GM23338 (cell line): ENCODE measurements around the gene ANOS1. TPM values are rescaled to one million over a fixed set of nuclear protein-coding genes. Genes with fewer than 3 reads are reported as not detected.

Experiments
- ATAC-seq: fragments of 200-7000 bp; cut with Tn5 transposase; 3 replicates; pipeline ENCODE4 v1.9.1; 2020
- DNase-seq: peaks from one replicate; pipeline ENCODE4 v3.0.0-alpha.2; 2015; ENCODE audit warnings: low spot score
- H2AFZ ChIP-seq: fragments of 200-600 bp; sonication (generic); 2 replicates; pipeline ENCODE4 v1.8.0; 2016; ENCODE audit warnings: antibody characterized with exemption, mild to moderate bottlenecking, moderate library complexity
- H3F3A ChIP-seq: fragments of 200-600 bp; sonication (generic); replicated peaks from 2 replicates; pipeline ENCODE4 v1.8.0; 2017; ENCODE audit warnings: antibody characterized with exemption, mixed run types, low read depth
- H3K27ac ChIP-seq: fragments of 200-600 bp; sonication (generic); 2 replicates; pipeline ENCODE4 v1.6.1; 2016; ENCODE audit warnings: low read depth
- H3K27me3 ChIP-seq: fragments of 200-600 bp; sonication (generic); 2 replicates; pipeline ENCODE4 v1.8.0; 2016; ENCODE audit warnings: mild to moderate bottlenecking, mixed run types, moderate library complexity; ENCODE audit not compliant: insufficient read depth
- H3K36me3 ChIP-seq: fragments of 200-600 bp; sonication (generic); 2 replicates; pipeline ENCODE4 v1.8.0; 2016; ENCODE audit warnings: mild to moderate bottlenecking; ENCODE audit not compliant: insufficient read depth
- H3K4me1 ChIP-seq: fragments of 200-600 bp; sonication (generic); 2 replicates; pipeline ENCODE4 v1.8.0; 2016; ENCODE audit warnings: mild to moderate bottlenecking, moderate library complexity; ENCODE audit not compliant: insufficient read depth
- H3K4me2 ChIP-seq: fragments of 200-600 bp; sonication (generic); 2 replicates; pipeline ENCODE4 v1.7.1; 2017; ENCODE audit warnings: mixed run types
- H3K4me3 ChIP-seq: fragments of 200-600 bp; sonication (generic); 2 replicates; pipeline ENCODE4 v1.6.1; 2016; ENCODE audit warnings: mixed run types
- H3K79me2 ChIP-seq: fragments of 200-600 bp; sonication (generic); replicated peaks from 2 replicates; pipeline ENCODE4 v1.8.0; 2017; ENCODE audit warnings: mild to moderate bottlenecking; ENCODE audit not compliant: insufficient read depth
- H3K9me2 ChIP-seq: fragments of 200-600 bp; sonication (generic); 2 replicates; pipeline ENCODE4 v1.8.0; 2017; ENCODE audit not compliant: insufficient read depth
- H4K20me1 ChIP-seq: fragments of 200-600 bp; sonication (generic); replicated peaks from 2 replicates; pipeline ENCODE4 v1.8.0; 2017; ENCODE audit warnings: mild to moderate bottlenecking; ENCODE audit not compliant: insufficient read depth
- H3K27ac Mint-ChIP-seq: 2 replicates; pipeline ENCODE4 v1.8.0; 2020; ENCODE audit warnings: inconsistent platforms, mild to moderate bottlenecking, moderate library complexity, mixed read lengths
- H3K27me3 Mint-ChIP-seq: 3 replicates; pipeline ENCODE4 v1.8.0; 2022; ENCODE audit warnings: low read depth, mild to moderate bottlenecking, moderate library complexity, mixed read lengths, inconsistent platforms; ENCODE audit not compliant: insufficient read depth, poor library complexity
- H3K36me3 Mint-ChIP-seq: 3 replicates; pipeline ENCODE4 v1.8.0; 2021; ENCODE audit warnings: low read depth, mild to moderate bottlenecking, inconsistent platforms, moderate library complexity, mixed read lengths
- H3K4me1 Mint-ChIP-seq: 3 replicates; pipeline ENCODE4 v1.8.0; 2020; ENCODE audit warnings: mild to moderate bottlenecking, inconsistent platforms, mixed read lengths
- H3K4me3 Mint-ChIP-seq: 3 replicates; pipeline ENCODE4 v1.8.0; 2021; ENCODE audit warnings: moderate library complexity, mild to moderate bottlenecking, inconsistent platforms, mixed read lengths
- H3K9me3 Mint-ChIP-seq: 3 replicates; pipeline ENCODE4 v1.8.0; 2020; ENCODE audit warnings: moderate library complexity, mild to moderate bottlenecking, inconsistent platforms, mixed read lengths
- CREB1 ChIP-seq: fragments of 250-450 bp; sonication (Bioruptor Pico); IDR thresholded peaks from 2 replicates; pipeline ENCODE4 v1.5.0; 2020; ENCODE audit warnings: low read depth, mild to moderate bottlenecking, moderate library complexity
- CTCF ChIP-seq, 2 experiments: fragments of 200-600 bp in 1 of 2; sonication (generic) in 1 of 2; conservative IDR thresholded peaks; 2 replicates each; pipeline versions ENCODE4 v1.5.1 to v1.6.1; 2016 to 2017; ENCODE audit warnings: antibody characterized with exemption in 2 of 2, low read depth in 2 of 2, mild to moderate bottlenecking in 2 of 2, moderate library complexity in 1 of 2
- EZH2 ChIP-seq: fragments of 200-600 bp; sonication (generic); IDR thresholded peaks from one replicate; pipeline ENCODE4 v1.8.0; 2017; ENCODE audit warnings: antibody characterized with exemption, mild to moderate bottlenecking, low read depth; ENCODE audit not compliant: unreplicated experiment
- EZH2phosphoT487 ChIP-seq: fragments of 200-600 bp; sonication (generic); IDR thresholded peaks from one replicate; pipeline ENCODE4 v1.8.1; 2018; ENCODE audit warnings: antibody characterized with exemption; ENCODE audit not compliant: unreplicated experiment
- NANOG ChIP-seq: IDR thresholded peaks from 2 replicates; pipeline ENCODE4 v1.6.1; 2016; ENCODE audit warnings: antibody characterized with exemption, borderline replicate concordance
- POLR2AphosphoS5 ChIP-seq: IDR thresholded peaks from 2 replicates; pipeline ENCODE4 v1.6.1; 2016; ENCODE audit warnings: antibody characterized with exemption, low read depth
- STAT1 ChIP-seq: IDR thresholded peaks from one replicate; pipeline ENCODE4 v1.6.1; 2016; ENCODE audit warnings: antibody characterized with exemption; ENCODE audit not compliant: unreplicated experiment
- ZNF331 ChIP-seq: fragments of 250-450 bp; sonication (Bioruptor Pico); IDR thresholded peaks from 2 replicates; pipeline ENCODE4 v1.5.0; 2020; ENCODE audit warnings: low read depth, mild to moderate bottlenecking, moderate library complexity
- polyA plus RNA-seq: library from polyadenylated mRNA; unstranded; fragments of >200 nt; fragmentation: Nextera tagmentation; extraction: Ambion mirVana; gene quantifications from 2 replicates; pipeline ENCODE4 v1.2.1, GENCODE V29; 2016
- total RNA-seq: library from RNA; depleted of rRNA; stranded (reverse); fragments of >200 nt; shearing (Covaris generic); gene quantifications from 2 replicates; pipeline ENCODE4 v1.2.3, GENCODE V29; 2014
- TF ChIP-seq, protein P1 (sequence below): IDR thresholded peaks from one replicate; pipeline ENCODE4 v1.6.1; 2018; ENCODE audit warnings: antibody characterized with exemption; ENCODE audit not compliant: unreplicated experiment

The ANOS1 gene
- total and polyA plus RNA-seq, 2 experiments from 2014 or later, result 21.8 to 68.5 TPM

GRCh38 chrX:8639949-8640475, 91.9 kb downstream of the ANOS1 start:
- Histone ChIP-seq H3K9me2 (no peaks in the 10 kb centered on the region), H3F3A (no peaks in the 10 kb centered on the region), H3K36me3 (no peaks in the 10 kb centered on the region), H3K79me2 (peaks cover 28% of the 10 kb centered on the region), H3K4me2 (no peak overlapping the region), H3K27me3 (no peaks in the 10 kb centered on the region), H2AFZ (no peak overlapping the region), H3K4me1 (peaks cover 61% of the 10 kb centered on the region), H4K20me1 (peaks cover 4% of the 10 kb centered on the region; the same call in 1 of the 2 replicates), H3K4me3 (no peak overlapping the region), H3K27ac (peak overlapping the region; percentile 39; the same call in 1 of the 2 replicates)
- no peaks in the 10 kb centered on the region for H3K9me3 Mint-ChIP-seq
- no peak for TF ChIP-seq CREB1
- no peak for TF ChIP-seq NANOG
- no peak for TF ChIP-seq EZH2phosphoT487
- no peak for TF ChIP-seq STAT1
- no peak for TF ChIP-seq POLR2AphosphoS5
- no peak for TF ChIP-seq EZH2
- TF ChIP-seq CTCF (conservative IDR thresholded peaks at IDR 0.05; ENCODE audit: low read depth in 2 of 2), result no peak
- TF ChIP-seq ZNF331 (CRISPR knock-in tag), result no peak
- TF ChIP-seq, protein P1, sequence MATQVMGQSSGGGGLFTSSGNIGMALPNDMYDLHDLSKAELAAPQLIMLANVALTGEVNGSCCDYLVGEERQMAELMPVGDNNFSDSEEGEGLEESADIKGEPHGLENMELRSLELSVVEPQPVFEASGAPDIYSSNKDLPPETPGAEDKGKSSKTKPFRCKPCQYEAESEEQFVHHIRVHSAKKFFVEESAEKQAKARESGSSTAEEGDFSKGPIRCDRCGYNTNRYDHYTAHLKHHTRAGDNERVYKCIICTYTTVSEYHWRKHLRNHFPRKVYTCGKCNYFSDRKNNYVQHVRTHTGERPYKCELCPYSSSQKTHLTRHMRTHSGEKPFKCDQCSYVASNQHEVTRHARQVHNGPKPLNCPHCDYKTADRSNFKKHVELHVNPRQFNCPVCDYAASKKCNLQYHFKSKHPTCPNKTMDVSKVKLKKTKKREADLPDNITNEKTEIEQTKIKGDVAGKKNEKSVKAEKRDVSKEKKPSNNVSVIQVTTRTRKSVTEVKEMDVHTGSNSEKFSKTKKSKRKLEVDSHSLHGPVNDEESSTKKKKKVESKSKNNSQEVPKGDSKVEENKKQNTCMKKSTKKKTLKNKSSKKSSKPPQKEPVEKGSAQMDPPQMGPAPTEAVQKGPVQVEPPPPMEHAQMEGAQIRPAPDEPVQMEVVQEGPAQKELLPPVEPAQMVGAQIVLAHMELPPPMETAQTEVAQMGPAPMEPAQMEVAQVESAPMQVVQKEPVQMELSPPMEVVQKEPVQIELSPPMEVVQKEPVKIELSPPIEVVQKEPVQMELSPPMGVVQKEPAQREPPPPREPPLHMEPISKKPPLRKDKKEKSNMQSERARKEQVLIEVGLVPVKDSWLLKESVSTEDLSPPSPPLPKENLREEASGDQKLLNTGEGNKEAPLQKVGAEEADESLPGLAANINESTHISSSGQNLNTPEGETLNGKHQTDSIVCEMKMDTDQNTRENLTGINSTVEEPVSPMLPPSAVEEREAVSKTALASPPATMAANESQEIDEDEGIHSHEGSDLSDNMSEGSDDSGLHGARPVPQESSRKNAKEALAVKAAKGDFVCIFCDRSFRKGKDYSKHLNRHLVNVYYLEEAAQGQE, result no peak
- peak overlapping the region; percentile 84 for H3K27ac Mint-ChIP-seq
- peaks cover 29% of the 10 kb centered on the region; the same call in 2 of the 3 replicates for H3K36me3 Mint-ChIP-seq
- peaks cover 72% of the 10 kb centered on the region for H3K4me1 Mint-ChIP-seq
- ATAC-seq, result peak; percentile 50
- peaks cover 5% of the 10 kb centered on the region for H3K27me3 Mint-ChIP-seq
- peak; percentile 11 for DNase-seq
- H3K4me3 Mint-ChIP-seq, result no peak overlapping the region

- H3K36me3 Mint-ChIP-seq, result peaks cover 26% of the 10 kb centered on the region; the same call in 2 of the 3 replicates
- H3K9me3 Mint-ChIP-seq, result no peaks in the 10 kb centered on the region
- peaks cover 64% of the 10 kb centered on the region for H3K4me1 Mint-ChIP-seq
- TF ChIP-seq, protein P1, result no peak
- TF ChIP-seq STAT1, result no peak
These were observed 95.4 kb downstream of the ANOS1 start for GRCh38 chrX:8636497-8636896.

More at GRCh38 chrX:8636497-8636896, 95.4 kb downstream of the ANOS1 start:
- Histone ChIP-seq H3F3A (no peaks in the 10 kb centered on the region), H3K4me2 (no peak overlapping the region), H3K27ac (no peak overlapping the region; the same call in 1 of the 2 replicates), H3K79me2 (peaks cover 34% of the 10 kb centered on the region), H2AFZ (no peak overlapping the region), H3K36me3 (no peaks in the 10 kb centered on the region), H4K20me1 (peaks cover 4% of the 10 kb centered on the region; the same call in 1 of the 2 replicates), H3K9me2 (no peaks in the 10 kb centered on the region), H3K27me3 (no peaks in the 10 kb centered on the region), H3K4me3 (no peak overlapping the region), H3K4me1 (peaks cover 57% of the 10 kb centered on the region)
- Mint-ChIP-seq H3K27me3 (peaks cover 5% of the 10 kb centered on the region), H3K4me3 (no peak overlapping the region), H3K27ac (no peak overlapping the region)
- ATAC-seq (no peak), DNase-seq (no peak)
